IMR-90 (cell line): ENCODE measurements around the gene CNFN. TPM values are rescaled to one million over a fixed set of nuclear protein-coding genes. Genes with fewer than 3 reads are reported as not detected.

Experiments used
- ATAC-seq: fragments of 200-7000 bp; cut with Tn5 transposase; 2 replicates; pipeline ENCODE4 v1.9.1; 2020; ENCODE audit warnings: low read depth, mild to moderate bottlenecking, moderate library complexity
- BruUV-seq: library from RNA; stranded (reverse); fragments of 400-500 nt; replicated peaks from 2 replicates; lab custom pipeline; 2021; lab: Mats Ljungman, UMichigan
- CTCF ChIA-PET: fragments of 300-600 bp; formaldehyde crosslinking; extraction: SDS; loops from one replicate; lab custom pipeline; 2021; ENCODE audit warnings: antibody characterized with exemption; lab: Yijun Ruan, JAX
- POLR2A ChIA-PET: fragments of 300-600 bp; sonication (Branson Sonifier 250); formaldehyde crosslinking; loops from one replicate; lab custom pipeline; 2022; ENCODE audit warnings: antibody characterized with exemption; ENCODE audit not compliant: unreplicated experiment; lab: Charles Lee
- DNase-seq: peaks from one replicate; pipeline ENCODE4 v3.0.0; 2013
- H2AFZ ChIP-seq: replicated peaks from 2 replicates; pipeline ENCODE3; 2013; ENCODE audit warnings: low read length, mild to moderate bottlenecking; ENCODE audit not compliant: poor library complexity
- H2AK5ac ChIP-seq: 2 replicates; pipeline ENCODE4 v1.6.1; 2013; ENCODE audit warnings: low read depth, low read length, inconsistent platforms
- H2AK9ac ChIP-seq: replicated peaks from 2 replicates; pipeline ENCODE3; 2013; ENCODE audit warnings: mild to moderate bottlenecking, low read depth, low read length, moderate library complexity; ENCODE audit not compliant: poor library complexity
- H2BK120ac ChIP-seq: 2 replicates; pipeline ENCODE4 v1.6.1; 2013; ENCODE audit warnings: low read depth, low read length, inconsistent platforms
- H2BK15ac ChIP-seq: 3 replicates; pipeline ENCODE4 v1.6.1; 2013; ENCODE audit warnings: low read depth, low read length, inconsistent platforms
- H2BK20ac ChIP-seq: 2 replicates; pipeline ENCODE4 v1.6.1; 2013; ENCODE audit warnings: low read depth, mild to moderate bottlenecking, inconsistent platforms, low read length, moderate library complexity
- H2BK5ac ChIP-seq: 2 replicates; pipeline ENCODE4 v1.6.1; 2013; ENCODE audit warnings: mild to moderate bottlenecking, low read depth, low read length, inconsistent platforms; ENCODE audit not compliant: poor library complexity, severe bottlenecking
- H3K14ac ChIP-seq: replicated peaks from 2 replicates; pipeline ENCODE4 v1.6.1; 2013; ENCODE audit warnings: low read depth, low read length, inconsistent platforms
- H3K18ac ChIP-seq: 2 replicates; pipeline ENCODE4 v1.6.1; 2013; ENCODE audit warnings: low read depth, low read length, control low read depth
- H3K23ac ChIP-seq: 2 replicates; pipeline ENCODE4 v1.6.1; 2013; ENCODE audit warnings: low read depth, low read length, inconsistent platforms
- H3K27ac ChIP-seq: 2 replicates; pipeline ENCODE4 v1.5.1; 2013; ENCODE audit warnings: mild to moderate bottlenecking, control low read depth, low read length; ENCODE audit not compliant: insufficient read depth
- H3K27me3 ChIP-seq: 2 replicates; pipeline ENCODE4 v1.6.1; 2013; ENCODE audit warnings: low read length; ENCODE audit not compliant: control insufficient read depth, insufficient read depth
- H3K36me3 ChIP-seq: 2 replicates; pipeline ENCODE4 v1.6.1; 2013; ENCODE audit warnings: low read length, mixed read lengths; ENCODE audit not compliant: control insufficient read depth, insufficient read depth
- H3K4ac ChIP-seq: 2 replicates; pipeline ENCODE4 v1.6.1; 2013; ENCODE audit warnings: low read depth, low read length, inconsistent platforms
- H3K4me1 ChIP-seq: 2 replicates; pipeline ENCODE4 v1.6.1; 2013; ENCODE audit warnings: low read length, mixed read lengths; ENCODE audit not compliant: control insufficient read depth, insufficient read depth
- H3K4me2 ChIP-seq: 2 replicates; pipeline ENCODE4 v1.6.1; 2013; ENCODE audit warnings: low read depth, mild to moderate bottlenecking, control low read depth, low read length, moderate library complexity
- H3K4me3 ChIP-seq: 2 replicates; pipeline ENCODE4 v1.5.1; 2013; ENCODE audit warnings: low read depth, mild to moderate bottlenecking, control low read depth, low read length, moderate library complexity; ENCODE audit not compliant: insufficient read depth
- H3K56ac ChIP-seq: 2 replicates; pipeline ENCODE4 v1.6.1; 2013; ENCODE audit warnings: low read length, inconsistent platforms; ENCODE audit not compliant: insufficient read depth; ENCODE audit errors: extremely low read depth
- H3K79me1 ChIP-seq, 2 experiments: 2 replicates each; pipeline ENCODE4 v1.6.1; 2013; ENCODE audit warnings: low read length in 2 of 2, inconsistent platforms in 1 of 2, low read depth in 1 of 2
- H3K9ac ChIP-seq: 2 replicates; pipeline ENCODE4 v1.6.1; 2013; ENCODE audit warnings: low read depth, low read length, control low read depth
- H3K9me1 ChIP-seq: 2 replicates; pipeline ENCODE4 v1.6.1; 2013; ENCODE audit warnings: low read length, inconsistent platforms; ENCODE audit not compliant: insufficient read depth
- H3K9me3 ChIP-seq: 2 replicates; pipeline ENCODE4 v1.6.1; 2013; ENCODE audit warnings: low read length; ENCODE audit not compliant: control insufficient read depth, insufficient read depth
- H4K20me1 ChIP-seq: 2 replicates; pipeline ENCODE4 v1.6.1; 2013; ENCODE audit warnings: low read length, inconsistent platforms; ENCODE audit not compliant: insufficient read depth
- H4K5ac ChIP-seq: 2 replicates; pipeline ENCODE4 v1.6.1; 2013; ENCODE audit warnings: mild to moderate bottlenecking, low read depth, low read length, control low read depth
- H4K8ac ChIP-seq, 2 experiments: 2 replicates each; pipeline ENCODE4 v1.6.1; 2013; ENCODE audit warnings: low read depth in 2 of 2, low read length in 2 of 2, control low read depth in 1 of 2, inconsistent platforms in 1 of 2
- H4K91ac ChIP-seq: 2 replicates; pipeline ENCODE4 v1.6.1; 2013; ENCODE audit warnings: low read depth, low read length, inconsistent platforms; ENCODE audit not compliant: insufficient read depth
- BHLHE40 ChIP-seq: fragments of 150-350 bp; IDR thresholded peaks from 2 replicates; pipeline ENCODE4 v1.6.1; 2016; ENCODE audit warnings: mild to moderate bottlenecking, low read depth, low read length
- CEBPB ChIP-seq: IDR thresholded peaks from 2 replicates; pipeline ENCODE4 v1.6.1; 2012; ENCODE audit warnings: low read depth, low read length, improper control_type of control experiment
- CHD1 ChIP-seq: IDR thresholded peaks from 2 replicates; pipeline ENCODE4 v1.6.1; 2012; ENCODE audit warnings: low read depth, low read length, improper control_type of control experiment
- RAD21 ChIP-seq: IDR thresholded peaks from 2 replicates; pipeline ENCODE4 v1.6.1; 2012; ENCODE audit warnings: low read length, improper control_type of control experiment
- RCOR1 ChIP-seq: IDR thresholded peaks from 2 replicates; pipeline ENCODE4 v1.6.1; 2012; ENCODE audit warnings: mild to moderate bottlenecking, low read length, improper control_type of control experiment; ENCODE audit not compliant: insufficient replicate concordance
- SMC3 ChIP-seq: fragments of 150-350 bp; IDR thresholded peaks from 2 replicates; pipeline ENCODE4 v1.6.1; 2016; ENCODE audit warnings: low read depth, mild to moderate bottlenecking, antibody characterized with exemption, low read length, moderate library complexity
- WGBS, 2 experiments: methylation state at CpG; one replicate each; pipeline versions ENCODE4 v1.1.5 to v1.1.7; 2013; ENCODE audit warnings: missing lambda C conversion rate in 2 of 2; ENCODE audit not compliant: insufficient read length in 1 of 2; ENCODE audit errors: extremely low coverage in 2 of 2; 5-methylcytosine and 5-hydroxymethylcytosine counted together
- dilution Hi-C: fragments of 300-500 bp; cut with HindIII; formaldehyde crosslinking; loops from one replicate; pipeline ENCODE4 v1.14.3; 2018; ENCODE audit warnings: low sequenced_read_pairs; ENCODE audit not compliant: unreplicated experiment
- in situ Hi-C: fragments of 300-500 bp; cut with MboI; formaldehyde crosslinking; loops from 3 replicates; pipeline ENCODE4 v1.14.3; 2019; ENCODE audit warnings: low sequenced_read_pairs, inconsistent platforms, mixed read lengths
- intact Hi-C: fragments of 100-400 bp; cut with micrococcal nuclease; formaldehyde crosslinking; loops from 2 replicates; pipeline ENCODE4 v1.10.0; 2022
- polyA plus RNA-seq, 3 experiments: library from polyadenylated mRNA; depleted of rRNA; stranded (reverse); fragments of >200 nt; gene quantifications; 2 replicates each; pipeline ENCODE4 v1.2.3, GENCODE V29; 2012; ENCODE audit warnings: low replicate concordance in 1 of 3
- total RNA-seq: library from RNA; depleted of rRNA; stranded (reverse); fragments of >200 nt; gene quantifications from 2 replicates; pipeline ENCODE4 v1.2.3, GENCODE V29; 2012
- TF ChIP-seq, protein P1 (sequence below): fragments of 150-350 bp; IDR thresholded peaks from 2 replicates; pipeline ENCODE4 v1.6.1; 2017; ENCODE audit warnings: mild to moderate bottlenecking, antibody characterized with exemption, low read length, low read depth
- TF ChIP-seq, protein P2 (sequence below): conservative IDR thresholded peaks from 2 replicates; pipeline ENCODE4 v1.5.1; 2012; ENCODE audit warnings: mild to moderate bottlenecking, low read depth, low read length, improper control_type of control experiment

CNFN gene
- total and polyA plus RNA-seq, 2 of the 4 experiments (the other 2 are of a cell fraction), result 1.2 TPM; not detected in 1

- H2BK120ac ChIP-seq, result no peak overlapping the region
- H3K27ac ChIP-seq, result no peak overlapping the region
- H2AFZ ChIP-seq, result no peak overlapping the region
- no peak overlapping the region for H3K4me2 ChIP-seq
- 93% methylated on average over 4 of the region's 11 CpGs; no CpG with 5 or more reads in 1 of the 2 experiments for whole genome bisulfite sequencing, 2 experiments
- POLR2A ChIA-PET, result no interaction called here
- H3K4me1 ChIP-seq, result 0 out of 2 replicates have a peak, but pooled peaks cover 4% of the 10 kb centered on the region
- H3K79me1 ChIP-seq, result peaks cover 0 to 10% of the 10 kb centered on the region in 2 experiments; a peak in 1 of 4 replicates
- H4K91ac ChIP-seq, result no peak overlapping the region
- no peak overlapping the region for H3K4ac ChIP-seq
- peak overlapping the region; percentile 10 for H2AK9ac ChIP-seq
- no peak overlapping the region for H3K9ac ChIP-seq
- H2BK20ac ChIP-seq, result no peak overlapping the region
- peaks cover 1% of the 10 kb centered on the region; the same call in 1 of the 2 replicates for H3K36me3 ChIP-seq
- no TSS peak for BruUV-seq
- H3K27me3 ChIP-seq, result no peaks in the 10 kb centered on the region
- in situ Hi-C loops, result no loop called here
- H3K9me1 ChIP-seq, result 0 out of 2 replicates have a peak, but pooled peaks cover 4% of the 10 kb centered on the region
- TF ChIP-seq CEBPB (no peak), RCOR1 (no peak), BHLHE40 (no peak), SMC3 (no peak), CHD1 (no peak), RAD21 (no peak)
- TF ChIP-seq, protein P1, sequence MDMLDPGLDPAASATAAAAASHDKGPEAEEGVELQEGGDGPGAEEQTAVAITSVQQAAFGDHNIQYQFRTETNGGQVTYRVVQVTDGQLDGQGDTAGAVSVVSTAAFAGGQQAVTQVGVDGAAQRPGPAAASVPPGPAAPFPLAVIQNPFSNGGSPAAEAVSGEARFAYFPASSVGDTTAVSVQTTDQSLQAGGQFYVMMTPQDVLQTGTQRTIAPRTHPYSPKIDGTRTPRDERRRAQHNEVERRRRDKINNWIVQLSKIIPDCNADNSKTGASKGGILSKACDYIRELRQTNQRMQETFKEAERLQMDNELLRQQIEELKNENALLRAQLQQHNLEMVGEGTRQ, result no peak
- TF ChIP-seq, protein P2, sequence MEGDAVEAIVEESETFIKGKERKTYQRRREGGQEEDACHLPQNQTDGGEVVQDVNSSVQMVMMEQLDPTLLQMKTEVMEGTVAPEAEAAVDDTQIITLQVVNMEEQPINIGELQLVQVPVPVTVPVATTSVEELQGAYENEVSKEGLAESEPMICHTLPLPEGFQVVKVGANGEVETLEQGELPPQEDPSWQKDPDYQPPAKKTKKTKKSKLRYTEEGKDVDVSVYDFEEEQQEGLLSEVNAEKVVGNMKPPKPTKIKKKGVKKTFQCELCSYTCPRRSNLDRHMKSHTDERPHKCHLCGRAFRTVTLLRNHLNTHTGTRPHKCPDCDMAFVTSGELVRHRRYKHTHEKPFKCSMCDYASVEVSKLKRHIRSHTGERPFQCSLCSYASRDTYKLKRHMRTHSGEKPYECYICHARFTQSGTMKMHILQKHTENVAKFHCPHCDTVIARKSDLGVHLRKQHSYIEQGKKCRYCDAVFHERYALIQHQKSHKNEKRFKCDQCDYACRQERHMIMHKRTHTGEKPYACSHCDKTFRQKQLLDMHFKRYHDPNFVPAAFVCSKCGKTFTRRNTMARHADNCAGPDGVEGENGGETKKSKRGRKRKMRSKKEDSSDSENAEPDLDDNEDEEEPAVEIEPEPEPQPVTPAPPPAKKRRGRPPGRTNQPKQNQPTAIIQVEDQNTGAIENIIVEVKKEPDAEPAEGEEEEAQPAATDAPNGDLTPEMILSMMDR, result no peak
- H4K8ac ChIP-seq, result no peak overlapping the region
- dilution Hi-C loops, result no loop called here
- H3K56ac ChIP-seq, result no peak overlapping the region
- no peak overlapping the region for H2AK5ac ChIP-seq
- H3K23ac ChIP-seq, result no peak overlapping the region
- no peak overlapping the region for H2BK15ac ChIP-seq
- DNase-seq, result no peak
- CTCF ChIA-PET, result no interaction called here
- no peak overlapping the region for H3K18ac ChIP-seq
- no peaks in the 10 kb centered on the region for H3K9me3 ChIP-seq
- intact Hi-C loops, result loop anchor here (10.0 kb wide), 1 partner anchor 271 kb away; the partner anchor contains the start of gene POU2F2
- ATAC-seq, result no peak
- H3K4me3 ChIP-seq, result no peak overlapping the region
- no peak overlapping the region for H2BK5ac ChIP-seq
- no peak overlapping the region for H4K5ac ChIP-seq
- H4K20me1 ChIP-seq, result peaks cover 15% of the 10 kb centered on the region
- H3K14ac ChIP-seq, result no peak overlapping the region
These were observed 16.0 kb upstream of the CNFN start for GRCh38 chr19:42406111-42406510.
